CD14-positive monocyte (primary cell): ENCODE measurements around the gene TSEN54. TPM values are rescaled to one million over a fixed set of nuclear protein-coding genes. Genes with fewer than 3 reads are reported as not detected.
A peak's percentile ranks its signal among the peaks of the same experiment; 100 is the strongest.

Experiments
- DNase-seq, 3 donors: peaks; one replicate each; pipeline ENCODE4 v3.0.0-alpha.2; 2011 to 2022
- H2AFZ ChIP-seq: 2 replicates; pipeline ENCODE4 v1.6.0; 2012; ENCODE audit warnings: mild to moderate bottlenecking, low read depth, low read length, inconsistent platforms; ENCODE audit not compliant: insufficient read depth, poor library complexity, severe bottlenecking
- H3K27ac ChIP-seq, 2 donors: 1 replicate in 1 of 2; 2 replicates in 1 of 2; pipeline ENCODE4 v1.5.1; 2012 to 2013; ENCODE audit warnings: low read length in 2 of 2, control low read depth in 1 of 2, inconsistent platforms in 1 of 2, low read depth in 1 of 2, mild to moderate bottlenecking in 1 of 2
- H3K27me3 ChIP-seq, 2 donors: one replicate each; pipeline versions ENCODE4 v1.6.0 to v1.6.1; 2011 to 2013; ENCODE audit warnings: low read length in 2 of 2; ENCODE audit not compliant: control insufficient read depth in 2 of 2, insufficient read depth in 2 of 2
- H3K36me3 ChIP-seq, 2 donors: replicated peaks in 1 of 2; 1 replicate in 1 of 2; 2 replicates in 1 of 2; pipeline versions ENCODE4 v1.5.1 to v1.6.1; 2012 to 2013; ENCODE audit warnings: low read length in 2 of 2, control low read depth in 1 of 2, inconsistent platforms in 1 of 2, mild to moderate bottlenecking in 1 of 2; ENCODE audit not compliant: insufficient read depth in 2 of 2, control insufficient read depth in 1 of 2
- H3K4me1 ChIP-seq, 2 donors: 1 replicate in 1 of 2; 2 replicates in 1 of 2; pipeline versions ENCODE4 v1.5.1 to v1.6.1; 2012 to 2013; ENCODE audit warnings: low read length in 2 of 2, control low read depth in 1 of 2, inconsistent platforms in 1 of 2, mild to moderate bottlenecking in 1 of 2, moderate library complexity in 1 of 2; ENCODE audit not compliant: insufficient read depth in 2 of 2, control insufficient read depth in 1 of 2
- H3K4me2 ChIP-seq: replicated peaks from 2 replicates; pipeline ENCODE3; 2012; ENCODE audit warnings: low read length, moderate library complexity, mild to moderate bottlenecking; ENCODE audit not compliant: poor library complexity, severe bottlenecking; ENCODE audit errors: extremely low read depth
- H3K4me3 ChIP-seq, 3 experiments: fragments of 200-600 bp in 1 of 3; sonication (generic) in 1 of 3; replicated peaks in 1 of 3; 1 replicate in 2 of 3; 2 replicates in 1 of 3; pipeline ENCODE4 v1.5.1; 2011 to 2013; ENCODE audit warnings: low read length in 3 of 3, mild to moderate bottlenecking in 3 of 3, control low read depth in 2 of 3, low read depth in 2 of 3, inconsistent platforms in 1 of 3, moderate library complexity in 1 of 3
- H3K79me2 ChIP-seq: 2 replicates; pipeline ENCODE4 v1.6.0; 2012; ENCODE audit warnings: mild to moderate bottlenecking, control low read depth, inconsistent platforms, low read length, moderate library complexity; ENCODE audit not compliant: insufficient read depth
- H3K9ac ChIP-seq: 2 replicates; pipeline ENCODE4 v1.6.0; 2017; ENCODE audit warnings: low read length, mild to moderate bottlenecking; ENCODE audit not compliant: insufficient read depth, poor library complexity, severe bottlenecking
- H3K9me3 ChIP-seq, 2 donors: replicated peaks in 1 of 2; 1 replicate in 1 of 2; 2 replicates in 1 of 2; pipeline versions ENCODE4 v1.5.1 to v1.6.1; 2012 to 2013; ENCODE audit warnings: low read length in 2 of 2, control low read depth in 1 of 2; ENCODE audit not compliant: control insufficient read depth in 1 of 2, insufficient read depth in 1 of 2
- H4K20me1 ChIP-seq: 2 replicates; pipeline ENCODE4 v1.6.0; 2012; ENCODE audit warnings: mild to moderate bottlenecking, low read length, control low read depth, moderate library complexity; ENCODE audit not compliant: insufficient read depth
- H3K27ac Mint-ChIP-seq, 7 donors: one replicate each; pipeline ENCODE4 v1.8.0; 2020; ENCODE audit warnings: mild to moderate bottlenecking in 7 of 7, mixed read lengths in 7 of 7, moderate library complexity in 6 of 7, inconsistent platforms in 2 of 7
- H3K27me3 Mint-ChIP-seq, 3 donors: one replicate each; pipeline ENCODE4 v1.8.0; 2021 to 2022; ENCODE audit warnings: low read depth in 3 of 3, mild to moderate bottlenecking in 3 of 3, mixed read lengths in 3 of 3, moderate library complexity in 3 of 3, inconsistent platforms in 1 of 3
- H3K36me3 Mint-ChIP-seq, 2 donors: one replicate each; pipeline ENCODE4 v1.8.0; 2020; ENCODE audit warnings: mixed read lengths in 2 of 2, inconsistent platforms in 1 of 2, mild to moderate bottlenecking in 1 of 2
- H3K4me1 Mint-ChIP-seq: one replicate; pipeline ENCODE4 v1.8.0; 2020; ENCODE audit warnings: mild to moderate bottlenecking, mixed read lengths
- H3K4me3 Mint-ChIP-seq, 2 donors: one replicate each; pipeline ENCODE4 v1.8.0; 2020; ENCODE audit warnings: mild to moderate bottlenecking in 2 of 2, mixed read lengths in 2 of 2, moderate library complexity in 1 of 2
- H3K9me3 Mint-ChIP-seq, 7 donors: one replicate each; pipeline ENCODE4 v1.8.0; 2020 to 2022; ENCODE audit warnings: mixed read lengths in 7 of 7, mild to moderate bottlenecking in 6 of 7, moderate library complexity in 6 of 7, inconsistent platforms in 2 of 7
- CTCF ChIP-seq: fragments of 200-600 bp; IDR thresholded peaks from one replicate; pipeline ENCODE4 v1.8.0; 2022; ENCODE audit warnings: antibody characterized with exemption, mild to moderate bottlenecking
- WGBS: methylation state at CpG from one replicate; pipeline ENCODE4 v1.1.5; 2013; ENCODE audit warnings: missing lambda C conversion rate; ENCODE audit not compliant: insufficient coverage; 5-methylcytosine and 5-hydroxymethylcytosine counted together
- intact Hi-C, 2 donors: fragments of 100-400 bp; cut with micrococcal nuclease; formaldehyde crosslinking; loops; one replicate each; pipeline versions ENCODE4 v1.15.0 to v1.15.1; 2023
- polyA plus RNA-seq, 3 donors: library from polyadenylated mRNA; depleted of rRNA in 1 of 3; unstranded in 2 of 3; stranded (reverse) in 1 of 3; fragments of 300-500 nt in 2 of 3; fragments of >200 nt in 1 of 3; fragmentation: Illumina TruSeq in 2 of 3; gene quantifications; 1 replicate in 2 of 3; 2 replicates in 1 of 3; pipeline ENCODE4 v1.2.3, GENCODE V29; 2012 to 2021

The TSEN54 gene
- polyA plus RNA-seq, 3 donors: 10.3 to 13.6 (median 11.8) TPM

- Mint-ChIP-seq H3K27ac (peak overlapping the region in 2 of 7 donors; percentile 1 to 62), H3K36me3 (no peaks in the 10 kb centered on the region), H3K9me3 (peaks cover 0 to 2% (median 0%) of the 10 kb centered on the region in 7 donors), H3K4me3 (no peak overlapping the region), H3K4me1 (peaks cover 6% of the 10 kb centered on the region), H3K27me3 (peaks cover 0 to 7% (median 7%) of the 10 kb centered on the region in 3 donors)
- no peak overlapping the region for H3K4me2 ChIP-seq
- H2AFZ ChIP-seq: no peak overlapping the region
- H3K27me3 ChIP-seq: no peaks in the 10 kb centered on the region
- no peaks in the 10 kb centered on the region for H3K79me2 ChIP-seq
- H3K4me3 ChIP-seq: no peak overlapping the region
- intact Hi-C loops: no loop called here
- H3K4me1 ChIP-seq: peaks cover 0 to 5% of the 10 kb centered on the region in 2 donors
- DNase-seq: no peak
- H4K20me1 ChIP-seq: no peaks in the 10 kb centered on the region
- no peaks in the 10 kb centered on the region for H3K9me3 ChIP-seq
- WGBS: 100% methylated on average over 7 of the region's 8 CpGs
- H3K36me3 ChIP-seq: no peaks in the 10 kb centered on the region
- no peak for TF ChIP-seq CTCF
- no peak overlapping the region for H3K27ac ChIP-seq
- H3K9ac ChIP-seq: no peak overlapping the region
Measured at GRCh38 chr17:75542229-75542628, 25.9 kb downstream of the TSEN54 start.

- peaks cover 0 to 7% (median 5%) of the 10 kb centered on the region in 3 donors for H3K27me3 Mint-ChIP-seq
- 99% methylated on average over 14 of the region's 15 CpGs for WGBS
Measured at GRCh38 chr17:75542728-75543336, 26.5 kb downstream of the TSEN54 start.

More at GRCh38 chr17:75542728-75543336, 26.5 kb downstream of the TSEN54 start:
- H3K27ac ChIP-seq: no peak overlapping the region
- no peaks in the 10 kb centered on the region for H4K20me1 ChIP-seq
- H3K79me2 ChIP-seq: no peaks in the 10 kb centered on the region
- H3K4me1 Mint-ChIP-seq: peaks cover 6% of the 10 kb centered on the region
- no peaks in the 10 kb centered on the region for H3K36me3 ChIP-seq
- H2AFZ ChIP-seq: no peak overlapping the region
- no peak for TF ChIP-seq CTCF
- no peaks in the 10 kb centered on the region for H3K27me3 ChIP-seq
- H3K4me1 ChIP-seq: peaks cover 0 to 5% of the 10 kb centered on the region in 2 donors
- intact Hi-C loops: no loop called here
- H3K4me3 ChIP-seq: no peak overlapping the region
- H3K4me2 ChIP-seq: no peak overlapping the region
- H3K9ac ChIP-seq: no peak overlapping the region
- H3K9me3 Mint-ChIP-seq: peaks cover 0 to 2% (median 0%) of the 10 kb centered on the region in 7 donors
- H3K27ac Mint-ChIP-seq: no peak overlapping the region
- DNase-seq: no peak
- H3K4me3 Mint-ChIP-seq: no peak overlapping the region
- no peaks in the 10 kb centered on the region for H3K9me3 ChIP-seq
- H3K36me3 Mint-ChIP-seq: no peaks in the 10 kb centered on the region
